H9 (cell line): ENCODE results near the gene CPM. TPM values are rescaled to one million over a fixed set of nuclear protein-coding genes. Genes with fewer than 3 reads are reported as not detected.

Source experiments
- DNase-seq: peaks from one replicate; pipeline ENCODE4 v3.0.0-alpha.2; 2017
- H2AFZ ChIP-seq: one replicate; pipeline ENCODE4 v1.6.1; 2013; ENCODE audit warnings: mild to moderate bottlenecking, low read length, control low read depth, moderate library complexity
- H2AK5ac ChIP-seq: 2 replicates; pipeline ENCODE4 v1.6.1; 2013; ENCODE audit warnings: low read length, control low read depth, mixed read lengths; ENCODE audit not compliant: insufficient read length
- H2BK120ac ChIP-seq: one replicate; pipeline ENCODE4 v1.6.1; 2013; ENCODE audit warnings: low read depth, mild to moderate bottlenecking, low read length, control low read depth, inconsistent platforms; ENCODE audit not compliant: poor library complexity, severe bottlenecking
- H2BK12ac ChIP-seq: 2 replicates; pipeline ENCODE4 v1.6.1; 2013; ENCODE audit warnings: low read length, control low read depth, mixed read lengths, low read depth; ENCODE audit not compliant: insufficient read length
- H2BK15ac ChIP-seq: 2 replicates; pipeline ENCODE4 v1.6.1; 2013; ENCODE audit warnings: low read depth, low read length, control low read depth
- H2BK20ac ChIP-seq: one replicate; pipeline ENCODE4 v1.6.1; 2013; ENCODE audit warnings: low read depth, mild to moderate bottlenecking, low read length, control low read depth, inconsistent platforms; ENCODE audit not compliant: poor library complexity, severe bottlenecking
- H2BK5ac ChIP-seq: 2 replicates; pipeline ENCODE4 v1.6.1; 2013; ENCODE audit warnings: low read length, control low read depth, mixed read lengths; ENCODE audit not compliant: insufficient read length
- H3K14ac ChIP-seq: 2 replicates; pipeline ENCODE4 v1.6.1; 2013; ENCODE audit warnings: low read length, control low read depth; ENCODE audit not compliant: insufficient read depth
- H3K18ac ChIP-seq: 2 replicates; pipeline ENCODE4 v1.6.1; 2013; ENCODE audit warnings: low read depth, mild to moderate bottlenecking, mixed read lengths, low read length, control low read depth; ENCODE audit not compliant: insufficient read length
- H3K23ac ChIP-seq: 2 replicates; pipeline ENCODE4 v1.6.1; 2013; ENCODE audit warnings: low read length, control low read depth, mixed read lengths, low read depth; ENCODE audit not compliant: insufficient read length
- H3K23me2 ChIP-seq: 2 replicates; pipeline ENCODE4 v1.6.1; 2013; ENCODE audit warnings: low read depth, mild to moderate bottlenecking, mixed read lengths, low read length, control low read depth; ENCODE audit not compliant: insufficient read length, poor library complexity, severe bottlenecking
- H3K27ac ChIP-seq: 2 replicates; pipeline ENCODE4 v1.5.1; 2013; ENCODE audit warnings: low read length, control low read depth, mixed read lengths, low read depth; ENCODE audit not compliant: insufficient read length
- H3K27me3 ChIP-seq: 2 replicates; pipeline ENCODE4 v1.6.1; 2013; ENCODE audit warnings: low read length, control low read depth, inconsistent platforms; ENCODE audit not compliant: insufficient read depth
- H3K4ac ChIP-seq: 2 replicates; pipeline ENCODE4 v1.6.1; 2013; ENCODE audit warnings: low read depth, mild to moderate bottlenecking, control low read depth, inconsistent platforms, low read length, moderate library complexity
- H3K4me1 ChIP-seq: 2 replicates; pipeline ENCODE4 v1.6.1; 2013; ENCODE audit warnings: low read length, control low read depth, inconsistent platforms; ENCODE audit not compliant: insufficient read depth
- H3K4me2 ChIP-seq: 2 replicates; pipeline ENCODE4 v1.6.1; 2013; ENCODE audit warnings: low read length, control low read depth, mixed read lengths; ENCODE audit not compliant: insufficient read length, insufficient read depth
- H3K56ac ChIP-seq: 2 replicates; pipeline ENCODE4 v1.6.1; 2013; ENCODE audit warnings: low read depth, mild to moderate bottlenecking, mixed read lengths, low read length, control low read depth; ENCODE audit not compliant: insufficient read length
- H3K79me1 ChIP-seq: 2 replicates; pipeline ENCODE4 v1.6.1; 2013; ENCODE audit warnings: low read depth, mild to moderate bottlenecking, moderate library complexity, low read length, control low read depth, inconsistent platforms; ENCODE audit not compliant: insufficient read depth, poor library complexity, severe bottlenecking
- H3K79me2 ChIP-seq: 2 replicates; pipeline ENCODE4 v1.6.1; 2013; ENCODE audit warnings: low read length, control low read depth, inconsistent platforms; ENCODE audit not compliant: insufficient read depth
- H3K9ac ChIP-seq: 2 replicates; pipeline ENCODE4 v1.6.1; 2013; ENCODE audit warnings: low read length, control low read depth, mixed read lengths; ENCODE audit not compliant: insufficient read length; ENCODE audit errors: extremely low read depth
- H3K9me3 ChIP-seq: one replicate; pipeline ENCODE4 v1.6.1; 2013; ENCODE audit warnings: low read depth, low read length, inconsistent platforms; ENCODE audit not compliant: control insufficient read depth
- H3T11ph ChIP-seq: one replicate; pipeline ENCODE4 v1.6.1; 2013; ENCODE audit warnings: mild to moderate bottlenecking, low read length, control low read depth, inconsistent platforms
- H4K20me1 ChIP-seq: one replicate; pipeline ENCODE4 v1.6.1; 2013; ENCODE audit not compliant: control insufficient read depth, insufficient read length, insufficient read depth
- H4K5ac ChIP-seq: 2 replicates; pipeline ENCODE4 v1.6.1; 2013; ENCODE audit warnings: low read depth, mild to moderate bottlenecking, mixed read lengths, low read length, control low read depth; ENCODE audit not compliant: insufficient read length
- H4K8ac ChIP-seq: replicated peaks from 2 replicates; pipeline ENCODE4 v1.6.1; 2013; ENCODE audit warnings: low read length, control low read depth, mixed read lengths, low read depth; ENCODE audit not compliant: insufficient read length
- H4K91ac ChIP-seq: 2 replicates; pipeline ENCODE4 v1.6.1; 2013; ENCODE audit warnings: low read depth, mild to moderate bottlenecking, moderate library complexity, mixed read lengths, low read length, control low read depth; ENCODE audit not compliant: insufficient read length
- H3K27ac Mint-ChIP-seq, 3 experiments: 2 replicates in 2 of 3; 3 replicates in 1 of 3; pipeline ENCODE4 v1.8.0; 2020 to 2021; ENCODE audit warnings: mixed read lengths in 3 of 3, mild to moderate bottlenecking in 1 of 3, moderate library complexity in 1 of 3
- H3K27me3 Mint-ChIP-seq: 2 replicates; pipeline ENCODE4 v1.8.0; 2021; ENCODE audit warnings: low read depth, mild to moderate bottlenecking, moderate library complexity, mixed read lengths
- H3K36me3 Mint-ChIP-seq, 3 experiments: 2 replicates in 2 of 3; 3 replicates in 1 of 3; pipeline ENCODE4 v1.8.0; 2020 to 2021; ENCODE audit warnings: low read depth in 3 of 3, mixed read lengths in 3 of 3; ENCODE audit not compliant: insufficient read depth in 1 of 3
- H3K4me1 Mint-ChIP-seq, 2 experiments: 2 replicates each; pipeline ENCODE4 v1.8.0; 2020; ENCODE audit warnings: mixed read lengths in 2 of 2
- H3K4me3 Mint-ChIP-seq, 2 experiments: 2 replicates in 1 of 2; 3 replicates in 1 of 2; pipeline ENCODE4 v1.8.0; 2020 to 2021; ENCODE audit warnings: mild to moderate bottlenecking in 2 of 2, mixed read lengths in 2 of 2, moderate library complexity in 1 of 2
- H3K9me3 Mint-ChIP-seq, 2 experiments: 2 replicates in 1 of 2; 3 replicates in 1 of 2; pipeline ENCODE4 v1.8.0; 2020; ENCODE audit warnings: mild to moderate bottlenecking in 2 of 2, mixed read lengths in 2 of 2, moderate library complexity in 1 of 2
- CTCF ChIP-seq: fragments of 200-600 bp; sonication (generic); conservative IDR thresholded peaks from 3 replicates; pipeline ENCODE4 v1.8.0; 2021; ENCODE audit warnings: antibody characterized with exemption, mild to moderate bottlenecking
- WGBS: extraction: QIAGEN DNeasy Blood & Tissue Kit; methylation state at CpG from one replicate; pipeline ENCODE4 v1.1.7; 2013; ENCODE audit warnings: missing lambda C conversion rate, low lambda C conversion rate, mixed read lengths; ENCODE audit not compliant: insufficient read length; ENCODE audit errors: extremely low coverage; 5-methylcytosine and 5-hydroxymethylcytosine counted together
- total RNA-seq: library from RNA; stranded (reverse); gene quantifications from 2 replicates; pipeline ENCODE4 v1.2.1, GENCODE V29; 2021

The CPM gene
- total RNA-seq, 1 experiment from 2014 or later, result 1.2 TPM

- Mint-ChIP-seq H3K27me3 (peaks cover 1% of the 10 kb centered on the region), H3K36me3 (peaks cover 0 to 13% (median 2%) of the 10 kb centered on the region in 3 experiments; a peak in 3 of 7 replicates), H3K9me3 (peaks cover 18 to 20% of the 10 kb centered on the region in 2 experiments), H3K27ac (no peak overlapping the region), H3K4me3 (no peak overlapping the region), H3K4me1 (peaks cover 23 to 29% of the 10 kb centered on the region in 2 experiments)
- H3K79me1 ChIP-seq, result no peaks in the 10 kb centered on the region
- no peak overlapping the region for H2BK20ac ChIP-seq
- H3K23me2 ChIP-seq, result no peaks in the 10 kb centered on the region
- H4K8ac ChIP-seq, result no peak overlapping the region
- no peak overlapping the region for H4K91ac ChIP-seq
- no peak overlapping the region for H3K4me2 ChIP-seq
- H2BK12ac ChIP-seq, result no peak overlapping the region
- no CpG with 5 or more reads among the region's 4 CpGs for WGBS
- no peak overlapping the region for H2AK5ac ChIP-seq
- H2BK120ac ChIP-seq, result no peak overlapping the region
- H2BK5ac ChIP-seq, result no peak overlapping the region
- H3K9ac ChIP-seq, result no peak overlapping the region
- DNase-seq, result no peak
- no peak overlapping the region for H3T11ph ChIP-seq
- H3K27ac ChIP-seq, result no peak overlapping the region
- H3K4ac ChIP-seq, result no peak overlapping the region
- H2AFZ ChIP-seq, result no peak overlapping the region
- H4K5ac ChIP-seq, result no peak overlapping the region
- no peak overlapping the region for H3K14ac ChIP-seq
- H3K27me3 ChIP-seq, result no peaks in the 10 kb centered on the region
- H3K23ac ChIP-seq, result no peak overlapping the region
- no peaks in the 10 kb centered on the region for H3K9me3 ChIP-seq
- no peak overlapping the region for H2BK15ac ChIP-seq
- peaks cover 2% of the 10 kb centered on the region; the same call in 1 of the 2 replicates for H3K4me1 ChIP-seq
- H3K79me2 ChIP-seq, result no peaks in the 10 kb centered on the region
- no peak overlapping the region for H3K56ac ChIP-seq
- H4K20me1 ChIP-seq, result no peaks in the 10 kb centered on the region
- no peak overlapping the region for H3K18ac ChIP-seq
- TF ChIP-seq CTCF, result no peak
Measured at GRCh38 chr12:68981516-68981915, 48.5 kb upstream of the CPM start.
